Bone marrow (tissue), 2 donors: Measurements from ENCODE around the gene OR56A1.

Source experiments
- DNase-seq, 2 donors: peaks; one replicate each; lab custom pipeline; 2025; lab: John Stamatoyannopoulos, UW

Gene OR56A1

GRCh38 chr11:5989203-5989602 is 41.4 kb downstream of the OR56A1 start:
- no peak for DNase-seq

- DNase-seq, result no peak
Measured at GRCh38 chr11:5986885-5987284, 43.7 kb downstream of the OR56A1 start, which contains the start of gene OR52L1. OR52L1 (minus strand) TSS chr11:5986985; CDS start chr11:5986930, 55 bp downstream.

- no peak for DNase-seq
Measured at GRCh38 chr11:5983443-5983842, 47.1 kb downstream of the OR56A1 start.

- no peak for DNase-seq
Measured at GRCh38 chr11:5973530-5973929, 57.0 kb downstream of the OR56A1 start.
